GM21825 (cell line): ENCODE measurements around the gene OVCA2.

Experiments used
- ATAC-seq: cut with Tn5 transposase; IDR thresholded peaks from one replicate; pipeline ENCODE4 v1.9.1; 2021; ENCODE audit warnings: mild to moderate bottlenecking, moderate library complexity; ENCODE audit not compliant: unreplicated experiment

The OVCA2 gene

DNA sequence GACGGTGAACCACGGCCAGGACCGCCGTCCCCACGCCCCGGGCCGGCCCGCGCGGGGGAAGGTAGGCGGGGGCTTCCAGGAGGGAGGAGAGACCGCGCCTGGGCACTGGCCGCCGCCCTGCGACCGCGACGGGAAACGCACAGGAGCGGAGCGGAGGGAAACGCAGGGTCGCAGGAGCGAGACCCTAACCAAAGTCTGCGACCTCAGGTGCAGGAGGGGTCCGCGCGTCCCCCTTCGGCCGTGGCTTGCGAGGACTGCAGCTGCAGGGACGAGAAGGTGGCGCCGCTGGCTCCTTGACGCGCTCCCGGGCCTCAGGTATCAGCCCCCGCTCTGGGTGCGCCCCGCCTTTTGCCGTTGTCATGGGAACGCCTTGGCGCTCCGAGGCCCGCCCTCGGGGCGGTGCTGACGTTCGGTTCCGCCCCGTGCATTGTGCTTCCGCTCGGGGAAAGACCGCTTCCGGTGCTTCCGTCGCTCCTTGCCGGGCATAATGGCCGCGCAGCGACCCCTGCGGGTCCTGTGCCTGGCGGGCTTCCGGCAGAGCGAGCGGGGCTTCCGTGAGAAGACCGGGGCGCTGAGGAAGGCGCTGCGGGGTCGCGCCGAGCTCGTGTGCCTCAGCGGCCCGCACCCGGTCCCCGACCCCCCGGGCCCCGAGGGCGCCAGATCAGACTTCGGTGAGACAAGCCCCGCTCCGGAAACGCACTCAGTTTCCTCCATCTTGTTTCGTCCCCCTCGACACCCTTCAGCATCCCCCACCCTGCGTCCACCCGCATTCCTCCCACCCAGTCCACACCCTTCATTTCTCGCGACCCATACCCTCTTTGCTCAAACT lies at the start of gene OVCA2:
Gene OVCA2 (plus strand): TSS at position 462 of the 829 bp plus-strand sequence. CDS start 26 bp downstream, at position 488.
- ATAC-seq, result peak; percentile 79

DNA sequence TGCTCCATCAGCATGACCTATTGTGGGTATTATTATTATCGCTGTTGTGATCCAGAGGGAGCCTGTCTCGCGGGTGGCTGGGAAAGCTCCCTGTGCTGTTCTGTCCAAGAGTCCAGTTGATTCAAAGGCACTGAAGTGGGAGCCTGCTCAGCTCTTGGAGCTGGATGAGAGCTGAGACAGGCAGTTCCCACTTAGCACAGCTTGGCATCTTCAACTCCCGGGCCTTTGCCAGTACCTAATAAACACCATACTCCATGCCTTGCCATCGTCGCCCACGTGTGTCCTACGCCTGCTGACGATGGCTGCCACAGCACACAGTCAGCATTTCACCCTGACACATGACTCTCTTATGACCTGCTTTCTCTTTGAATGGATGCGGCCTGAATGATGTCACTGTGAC lies 49.3 kb upstream of the OVCA2 start:
- ATAC-seq, result no peak

DNA sequence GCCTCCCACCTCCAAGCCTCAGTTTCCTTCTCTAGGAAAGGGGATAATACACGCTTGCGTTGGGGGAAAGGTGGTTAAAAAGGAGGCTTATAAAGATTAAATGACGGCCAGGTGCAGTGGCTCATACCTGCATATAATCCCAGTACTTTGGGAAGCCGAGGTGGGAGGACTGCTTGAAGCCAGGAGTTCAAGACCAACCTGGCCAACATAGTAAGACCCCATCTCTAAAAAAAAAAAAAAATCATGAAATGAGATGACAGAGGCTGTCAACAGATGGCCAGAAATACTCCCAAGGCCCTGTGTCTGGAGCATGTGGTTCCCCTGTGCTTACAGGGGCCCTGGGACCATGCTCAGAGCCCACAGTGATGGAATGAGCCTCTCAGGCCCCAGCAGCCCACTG lies 47.1 kb upstream of the OVCA2 start:
- ATAC-seq, result no peak

DNA sequence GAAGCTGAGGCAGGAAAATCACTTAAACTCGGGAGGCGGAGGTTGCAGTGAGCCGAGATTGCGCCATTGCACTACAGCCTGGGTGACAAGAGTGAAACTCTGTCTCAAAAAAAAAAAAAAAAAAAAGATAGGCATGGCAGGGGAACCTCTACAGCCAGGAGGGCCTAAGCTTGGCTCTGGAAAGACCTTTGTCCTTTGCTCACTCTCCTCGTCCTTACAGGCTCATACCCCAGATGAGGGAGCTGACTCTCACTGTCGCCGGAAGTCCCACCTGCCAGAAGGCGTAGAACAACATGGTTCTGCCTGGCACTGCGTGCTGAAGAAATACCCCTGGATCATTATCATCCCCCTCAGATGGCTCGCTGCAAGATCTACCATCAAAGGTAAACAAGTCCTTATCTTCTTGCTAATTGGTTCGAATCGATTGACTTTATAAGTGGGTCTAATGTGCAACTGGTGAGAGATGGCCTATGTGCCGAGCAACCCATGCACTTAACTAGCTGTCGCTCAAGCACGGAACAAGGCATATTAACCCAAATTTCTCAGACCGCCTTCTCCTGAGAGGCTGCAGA lies 46.4 kb upstream of the OVCA2 start:
- no peak for ATAC-seq

DNA sequence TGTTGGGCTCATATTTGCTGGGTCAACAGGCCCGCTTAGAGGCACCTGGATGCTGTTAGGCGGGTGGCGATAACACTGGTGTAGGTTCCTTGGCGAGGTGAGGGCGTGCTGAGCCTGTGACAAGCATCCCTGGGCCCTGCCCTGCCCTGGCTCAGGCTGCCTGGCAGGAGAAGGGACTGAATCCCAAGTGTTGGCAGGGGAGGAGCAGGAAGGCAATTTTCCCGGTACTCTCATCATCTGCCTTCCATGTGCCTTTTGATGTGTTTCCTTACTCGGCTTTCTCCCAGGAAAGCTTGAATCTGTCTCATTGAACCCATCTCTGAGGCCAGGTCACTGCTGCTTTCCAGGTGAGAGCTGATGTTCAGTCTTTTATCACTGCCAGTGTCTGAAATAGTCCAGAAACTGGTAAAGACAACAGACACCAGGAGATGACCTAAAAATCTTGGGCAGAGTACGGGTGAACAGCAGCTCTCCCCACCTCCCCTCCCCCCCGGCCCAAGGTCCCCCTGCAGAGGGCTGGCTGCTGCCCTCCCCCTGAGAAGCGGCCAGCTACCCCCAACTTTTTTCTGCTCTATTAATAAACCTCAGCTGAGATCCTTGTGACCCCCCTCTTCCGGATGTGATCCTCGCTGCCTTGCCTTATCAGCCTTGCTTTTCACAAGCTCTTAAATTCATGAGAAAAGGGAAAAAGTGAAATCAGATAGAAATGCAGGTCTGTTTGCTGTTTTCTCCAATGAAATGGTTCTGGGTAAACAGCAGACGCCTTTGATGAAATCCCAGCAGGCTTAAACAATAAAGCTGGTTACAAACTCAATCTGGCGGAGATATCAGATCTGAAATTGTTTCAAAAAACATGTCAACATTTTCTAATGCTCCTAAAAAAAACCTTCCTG lies 45.7 kb upstream of the OVCA2 start:
- no peak for ATAC-seq

DNA sequence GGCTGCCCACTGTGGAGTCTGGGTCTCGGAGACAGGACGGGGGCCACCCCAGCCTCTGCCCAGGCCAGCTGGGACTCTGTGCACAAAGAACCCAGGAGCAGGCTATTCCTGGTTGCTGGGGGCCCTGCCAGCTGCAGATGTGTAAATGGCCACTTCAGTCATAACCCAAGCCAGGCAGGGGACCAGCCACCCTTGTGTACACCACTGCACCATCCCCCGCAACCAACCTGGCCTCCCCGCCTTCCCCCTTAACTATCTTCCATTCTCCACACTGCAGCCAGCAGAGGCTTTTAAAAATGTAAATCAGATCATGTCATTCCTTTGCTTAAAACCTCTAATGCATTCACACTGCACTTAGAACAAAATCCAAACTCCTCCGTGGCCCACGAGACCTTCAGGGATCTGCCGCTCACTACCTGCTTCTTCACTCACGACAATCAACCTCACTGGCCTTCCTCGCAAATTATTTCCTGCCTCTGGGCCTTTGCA lies 45.0 kb upstream of the OVCA2 start:
- ATAC-seq, result no peak

DNA sequence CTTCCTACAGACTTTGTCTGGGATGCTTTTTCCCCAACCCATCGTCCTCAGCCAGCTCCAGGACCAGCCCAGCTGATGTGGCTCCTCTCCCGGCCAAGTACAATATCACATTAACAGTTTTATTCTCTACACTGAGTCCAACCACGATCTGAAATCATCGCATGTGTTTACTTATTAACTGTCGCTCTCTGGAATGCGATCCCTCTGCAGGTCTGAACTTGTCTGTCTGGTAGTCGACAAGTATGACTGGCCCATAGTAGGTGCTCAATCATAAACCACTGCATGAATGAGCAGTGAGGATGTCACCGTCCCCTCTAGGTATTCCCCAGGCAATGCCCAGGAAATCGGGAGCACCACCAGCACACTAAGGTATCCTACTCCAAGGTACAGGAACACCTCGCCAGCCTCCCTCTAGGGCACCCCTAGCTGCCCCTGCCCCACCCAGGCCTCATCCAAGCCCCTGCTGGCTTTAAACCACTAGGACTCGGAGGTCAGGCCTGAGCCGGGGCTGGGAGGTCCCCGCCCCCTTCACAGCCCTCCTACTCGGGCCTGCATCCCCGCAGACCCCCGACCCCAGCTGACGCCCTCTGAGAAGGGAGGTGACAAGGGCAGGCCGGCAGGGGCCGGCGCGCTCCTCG lies 44.4 kb upstream of the OVCA2 start:
- ATAC-seq, result no peak

DNA sequence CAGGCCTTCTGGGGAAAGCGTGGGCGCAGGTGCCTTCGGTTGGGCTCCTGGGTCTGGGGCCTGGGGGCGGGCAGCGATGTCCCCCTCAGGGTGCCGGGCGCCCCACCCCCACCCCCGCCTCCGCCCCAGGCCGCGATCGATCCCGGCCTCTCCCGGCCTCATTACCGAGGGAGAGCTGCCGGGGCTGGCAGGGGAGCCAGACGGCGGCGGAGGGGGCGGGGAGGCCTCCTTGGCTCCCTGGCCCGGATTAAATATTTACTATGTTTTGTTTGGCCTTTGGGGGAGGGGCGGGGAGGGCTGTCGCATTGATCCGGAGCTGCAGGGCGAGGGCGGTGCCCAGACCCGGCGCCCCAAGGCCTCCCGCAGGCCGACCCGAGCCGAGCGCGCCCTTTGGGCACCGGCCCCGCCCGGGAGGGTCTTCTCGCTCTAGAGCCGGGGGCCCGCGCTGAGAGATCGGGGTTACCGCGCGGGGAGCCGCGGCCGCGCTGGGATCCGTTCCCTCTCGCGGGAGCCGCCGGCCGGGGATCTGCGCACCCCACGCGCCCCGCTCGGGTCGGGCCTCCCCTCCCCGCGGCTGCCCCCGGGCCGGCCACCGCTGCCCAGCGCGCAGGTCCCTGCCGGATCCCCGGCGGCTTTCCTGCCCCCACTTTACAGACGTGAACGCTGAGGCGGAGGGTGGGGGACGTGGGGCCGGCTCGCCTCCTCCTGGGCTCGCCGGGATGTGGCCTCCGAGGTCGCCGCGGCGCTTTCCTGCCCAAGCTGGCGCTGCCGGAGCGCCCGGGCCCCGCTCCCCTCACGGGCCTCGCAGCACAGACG lies 43.7 kb upstream of the OVCA2 start:
- ATAC-seq, result no peak

DNA sequence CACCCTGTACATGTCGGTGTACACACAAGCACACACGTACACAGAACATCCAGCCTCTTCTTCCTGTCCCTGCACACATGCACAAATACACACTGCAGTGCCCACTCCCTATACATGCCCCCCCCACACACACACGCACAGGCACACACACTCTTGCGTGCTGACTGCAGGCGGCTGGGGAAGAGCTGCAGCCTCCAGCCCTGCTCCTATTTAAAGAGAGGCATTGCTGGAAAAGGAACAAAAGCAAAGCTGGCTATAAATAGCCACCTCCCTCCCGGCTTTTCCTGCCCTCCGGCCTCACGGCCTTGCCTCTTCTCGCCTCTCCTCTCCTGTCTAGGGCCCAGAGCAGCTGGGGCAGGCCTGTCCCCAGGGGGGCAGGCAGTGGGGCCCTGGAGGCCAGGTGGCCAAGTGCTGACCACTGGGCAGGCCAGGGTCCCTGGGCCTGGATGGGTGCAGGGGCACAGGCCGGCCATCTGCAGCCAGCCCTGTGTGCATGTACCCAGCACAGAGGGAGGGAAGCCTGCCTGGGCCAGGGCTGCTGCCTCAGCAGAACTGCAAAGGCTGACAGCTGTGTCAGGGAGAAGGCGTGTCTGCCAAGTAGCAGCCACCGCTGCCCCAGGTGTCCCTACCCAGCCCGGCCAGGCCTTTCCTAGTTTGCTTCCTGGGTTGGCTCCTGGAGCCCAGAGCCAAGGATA lies 42.1 kb upstream of the OVCA2 start:
- no peak for ATAC-seq

DNA sequence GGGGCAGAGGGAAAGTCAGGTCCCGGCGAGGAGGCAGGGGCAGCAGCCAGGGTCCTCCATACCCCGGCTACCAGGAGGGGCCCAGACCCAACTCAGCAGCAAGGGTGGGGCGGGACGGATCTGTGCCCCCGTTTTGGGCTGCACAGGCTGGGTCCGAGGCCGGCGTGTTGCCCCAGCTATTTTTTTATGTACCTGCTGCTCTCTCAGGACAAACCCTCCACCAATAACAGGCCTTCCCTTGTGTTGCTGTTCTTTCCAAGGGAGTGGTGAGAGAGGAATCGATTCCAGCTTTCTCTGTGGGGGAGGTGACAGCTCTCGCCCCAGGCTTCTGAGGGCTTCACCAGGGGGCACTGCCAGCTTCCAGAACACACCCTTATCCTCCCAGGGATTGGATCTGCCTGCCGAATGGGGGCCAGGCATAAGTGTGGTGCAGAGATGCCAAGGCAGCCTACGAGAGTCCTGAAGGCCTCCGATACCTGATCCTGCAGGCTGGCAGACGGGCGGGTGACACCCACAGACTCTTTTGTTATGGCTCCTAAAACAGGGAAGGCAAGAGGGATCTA lies 39.0 kb upstream of the OVCA2 start:
- ATAC-seq, result no peak

DNA sequence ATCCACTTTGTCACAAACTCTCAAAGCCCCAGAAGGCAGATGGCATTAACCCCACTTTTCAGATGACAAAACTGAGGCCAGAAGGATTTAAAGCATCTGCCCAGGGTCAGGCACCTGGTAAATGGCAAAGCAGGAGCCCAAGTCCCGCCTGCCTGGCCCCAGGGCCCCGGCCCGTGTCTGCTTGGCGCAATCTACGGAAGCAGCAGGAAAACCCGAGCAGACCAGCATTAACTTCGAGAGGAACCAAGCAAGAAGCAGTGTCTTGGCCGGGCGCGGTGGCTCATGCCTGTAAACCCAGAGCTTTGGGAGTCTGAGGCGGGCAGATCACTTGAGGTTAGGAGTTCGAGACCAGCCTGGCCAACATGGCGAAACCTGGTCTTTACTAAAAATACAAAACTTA lies 38.3 kb upstream of the OVCA2 start:
- no peak for ATAC-seq

DNA sequence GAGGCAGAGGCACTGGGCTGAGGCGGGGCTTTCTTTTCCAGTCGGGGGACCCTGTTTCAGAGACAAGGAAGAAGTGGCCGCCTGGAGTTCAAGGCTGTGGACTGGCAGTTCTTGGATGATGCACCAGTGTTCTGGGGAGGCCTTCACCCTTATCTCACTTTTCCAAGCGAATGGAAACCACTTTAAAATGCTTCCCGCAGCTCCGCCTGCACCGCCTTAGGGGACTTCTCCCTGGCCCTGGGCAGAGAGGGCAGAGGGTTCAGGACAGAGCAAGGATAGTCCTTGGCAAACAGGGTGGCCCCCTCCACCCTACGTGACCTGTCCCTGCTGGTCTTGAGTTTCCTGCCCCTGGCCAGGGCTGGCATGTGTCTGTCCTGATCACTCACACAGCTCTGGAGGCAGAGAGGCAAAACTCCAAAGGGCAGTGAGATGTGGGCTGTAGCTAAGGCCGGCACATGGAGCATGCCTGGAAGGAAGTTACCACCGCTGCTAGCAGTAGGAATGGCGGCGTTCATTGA lies 37.3 kb upstream of the OVCA2 start:
- ATAC-seq, result no peak

DNA sequence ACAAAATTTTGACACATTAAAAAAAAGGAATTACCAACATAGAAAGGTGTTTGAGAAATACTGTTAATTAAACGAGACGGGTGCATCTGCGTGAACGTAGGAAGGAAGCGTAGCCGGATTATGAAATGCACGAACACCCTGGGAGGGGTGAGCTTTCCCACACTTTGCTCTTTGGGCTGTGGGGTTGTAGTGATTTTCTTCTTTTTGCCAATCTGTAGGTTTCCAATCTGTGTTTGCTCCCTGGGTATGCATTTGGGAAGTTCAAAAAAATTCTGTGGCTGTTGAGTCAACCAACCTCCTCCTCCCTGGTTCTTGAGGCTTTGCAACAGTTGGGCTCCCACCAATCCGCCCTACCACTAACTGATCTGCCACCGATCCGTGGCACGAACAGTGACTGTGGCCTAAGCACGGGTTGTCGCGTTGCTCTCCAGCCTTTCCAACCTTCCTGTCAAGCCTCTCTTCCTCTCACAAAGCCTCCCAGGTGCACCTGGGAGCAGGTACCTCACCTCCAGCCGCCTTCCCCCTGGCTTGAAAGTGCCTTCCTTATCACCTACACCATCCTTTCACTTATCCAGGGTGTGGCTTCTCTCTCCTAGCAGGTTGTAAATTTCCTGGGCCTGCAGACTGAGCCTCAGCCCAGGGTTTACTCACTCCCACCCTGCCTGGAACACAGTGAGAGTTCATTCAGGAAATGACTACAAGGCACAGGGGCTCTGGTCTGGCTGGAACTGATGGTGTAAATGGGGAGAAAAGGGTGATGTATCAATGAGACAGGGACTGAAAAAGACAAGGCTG lies 33.3 kb upstream of the OVCA2 start:
- ATAC-seq, result no peak

DNA sequence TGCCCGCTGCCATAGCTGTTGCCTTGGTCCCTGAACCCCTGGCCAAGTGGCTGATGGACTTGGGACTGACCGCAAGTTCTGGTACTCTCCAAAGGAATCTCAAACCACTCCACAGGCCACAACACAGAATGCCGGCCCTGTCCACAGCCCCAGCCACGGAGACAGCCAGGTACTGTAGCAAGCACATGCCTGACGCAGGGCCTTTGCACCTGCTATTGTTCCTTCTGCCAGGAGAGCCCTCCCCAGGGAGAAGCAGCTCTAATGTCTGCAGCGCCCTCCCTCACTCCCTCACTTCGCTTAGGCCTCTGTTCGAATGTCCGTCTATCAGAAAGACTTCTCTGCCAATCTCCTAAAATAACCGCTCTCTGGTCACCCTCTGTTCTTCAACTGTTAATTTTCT lies 32.1 kb upstream of the OVCA2 start:
- no peak for ATAC-seq

DNA sequence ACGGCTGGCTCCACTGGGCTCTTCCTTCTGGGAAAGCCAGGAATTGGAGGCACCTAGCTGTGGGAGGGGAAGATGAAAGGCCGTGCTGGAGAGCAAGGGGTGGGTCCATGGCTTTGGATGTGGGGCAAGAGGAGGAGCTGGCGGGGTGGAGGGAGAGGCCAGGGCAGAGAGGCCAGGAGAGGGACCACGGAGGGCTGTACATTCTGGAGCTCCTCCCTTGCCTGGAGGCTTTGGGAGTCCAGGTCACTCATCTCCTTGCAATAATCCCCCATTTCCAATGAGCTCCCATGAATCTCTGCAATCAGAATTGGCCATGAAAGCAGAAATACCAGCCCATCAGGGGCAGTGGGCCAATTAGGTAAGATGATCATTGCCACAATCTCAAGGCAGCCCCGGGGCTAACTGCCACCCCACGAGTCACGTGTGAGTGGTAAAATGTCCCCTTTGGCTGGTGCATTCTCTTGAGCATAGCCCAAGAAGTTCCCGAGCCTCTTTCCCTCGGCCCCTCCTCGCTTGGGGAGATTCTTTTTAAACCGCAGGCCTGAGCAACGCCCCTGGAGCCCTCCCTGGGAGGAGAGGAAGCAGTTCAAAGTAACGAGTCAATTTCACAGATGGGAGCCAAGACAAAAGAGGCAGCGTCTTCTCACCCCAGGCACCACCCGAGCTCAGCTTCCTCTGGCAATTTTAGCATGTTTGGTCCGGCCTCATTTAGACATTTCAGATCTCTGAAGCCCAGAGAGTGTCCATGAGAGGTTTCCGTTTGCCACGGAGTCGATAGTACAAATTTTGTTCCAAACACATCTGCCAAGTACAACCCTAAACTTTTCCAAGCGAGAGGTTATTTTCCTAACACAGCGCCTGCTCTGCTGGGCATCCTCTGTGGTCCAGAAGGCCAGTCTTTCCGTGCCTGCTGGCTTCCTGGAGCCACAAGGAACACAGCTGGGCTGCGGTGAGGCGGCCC lies 30.1 kb upstream of the OVCA2 start:
- no peak for ATAC-seq

DNA sequence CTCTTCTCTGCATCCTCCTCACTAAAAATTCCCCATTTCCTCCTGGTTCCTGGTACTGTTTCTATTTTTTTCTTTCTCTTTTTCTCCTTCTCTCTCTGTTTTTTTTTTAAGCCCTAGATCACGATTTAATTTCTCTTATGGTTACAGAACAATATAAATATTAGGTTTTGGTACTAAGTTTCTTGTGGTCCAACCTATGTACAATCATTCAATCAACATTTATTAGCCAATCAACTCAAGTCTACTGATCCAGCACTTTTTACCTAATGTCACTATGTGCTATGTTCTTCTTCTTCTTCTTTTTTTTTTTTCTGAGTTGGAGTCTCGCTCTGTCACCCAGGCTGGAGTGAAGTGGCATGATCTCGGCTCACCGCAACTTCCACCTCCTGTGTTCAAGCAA lies 29.3 kb upstream of the OVCA2 start:
- no peak for ATAC-seq
